HepG2 (cell line): ENCODE measurements around the gene THY1. TPM values are rescaled to one million over a fixed set of nuclear protein-coding genes. Genes with fewer than 3 reads are reported as not detected.

Source experiments
- ATF4 ChIP-seq, 2 experiments: fragments of 450-650 bp in 1 of 2; sonication (generic) in 1 of 2; formaldehyde crosslinking; IDR thresholded peaks; 2 replicates each; pipeline versions ENCODE4 v1.5.0 to v1.8.0; 2020 to 2022; ENCODE audit warnings: mild to moderate bottlenecking in 1 of 2, missing genetic modification reagents in 1 of 2
- ATRX ChIP-seq: sonication (generic); formaldehyde crosslinking; IDR thresholded peaks from 2 replicates; pipeline ENCODE4 v1.4.0; 2020; ENCODE audit warnings: missing genetic modification reagents, borderline replicate concordance
- BCL6 ChIP-seq: IDR thresholded peaks from 2 replicates; pipeline ENCODE4 v1.6.1; 2016; ENCODE audit warnings: missing genetic modification reagents, missing compliant biosample characterization
- CEBPG ChIP-seq: IDR thresholded peaks from 2 replicates; pipeline ENCODE4 v1.6.1; 2016
- FOXO1 ChIP-seq: sonication (generic); formaldehyde crosslinking; IDR thresholded peaks from 2 replicates; pipeline ENCODE4 v1.4.0; 2020; ENCODE audit warnings: missing genetic modification reagents
- KLF16 ChIP-seq, 2 experiments: sonication (generic) in 1 of 2; formaldehyde crosslinking in 1 of 2; IDR thresholded peaks; 2 replicates each; pipeline versions ENCODE4 v1.6.1 to v1.8.0; 2016 to 2023; ENCODE audit warnings: missing genetic modification reagents in 2 of 2, missing compliant biosample characterization in 1 of 2
- KLF9 ChIP-seq: IDR thresholded peaks from 2 replicates; pipeline ENCODE4 v1.6.1; 2016; ENCODE audit warnings: low read depth
- KMT2B ChIP-seq: IDR thresholded peaks from 2 replicates; pipeline ENCODE4 v1.6.1; 2016; ENCODE audit warnings: missing genetic modification reagents, missing compliant biosample characterization
- MIER3 ChIP-seq: IDR thresholded peaks from 2 replicates; pipeline ENCODE4 v1.6.1; 2016; ENCODE audit warnings: missing compliant biosample characterization, borderline replicate concordance
- MXI1 ChIP-seq: IDR thresholded peaks from 3 replicates; pipeline ENCODE4 v1.6.1; 2012; ENCODE audit warnings: low read depth, low read length, inconsistent platforms, borderline replicate concordance
- NFYB ChIP-seq: sonication (generic); formaldehyde crosslinking; IDR thresholded peaks from 2 replicates; pipeline ENCODE4 v1.4.0; 2020; ENCODE audit warnings: missing genetic modification reagents
- SP4 ChIP-seq: sonication (generic); formaldehyde crosslinking; IDR thresholded peaks from 2 replicates; pipeline ENCODE4 v1.8.1; 2023; ENCODE audit warnings: mild to moderate bottlenecking, missing genetic modification reagents
- TBL1XR1 ChIP-seq: fragments of 150-350 bp; IDR thresholded peaks from 2 replicates; pipeline ENCODE4 v1.6.1; 2014; ENCODE audit warnings: borderline replicate concordance, low read length; ENCODE audit not compliant: partially characterized antibody
- ZKSCAN8 ChIP-seq: IDR thresholded peaks from 2 replicates; pipeline ENCODE4 v1.6.1; 2016; ENCODE audit warnings: borderline replicate concordance, missing genetic modification reagents, missing compliant biosample characterization
- ZNF264 ChIP-seq: sonication (generic); formaldehyde crosslinking; IDR thresholded peaks from 2 replicates; pipeline ENCODE4 v1.4.0; 2020; ENCODE audit warnings: missing genetic modification reagents
- ZNF619 ChIP-seq: sonication (generic); formaldehyde crosslinking; IDR thresholded peaks from 2 replicates; pipeline ENCODE4 v1.4.0; 2020; ENCODE audit warnings: mild to moderate bottlenecking, missing genetic modification reagents
- polyA plus RNA-seq, 8 experiments: library from polyadenylated mRNA; depleted of rRNA in 3 of 8; stranded (reverse) in 7 of 8; unstranded in 1 of 8; fragments of >200 nt; fragmentation: Illumina TruSeq in 4 of 8; extraction: Trizol in 4 of 8; gene quantifications; 2 replicates each; pipeline versions ENCODE4 v1.2.1 to v1.2.3, GENCODE V29; 2011 to 2016; ENCODE audit warnings: low read depth in 4 of 8, missing spikeins in 1 of 8, mixed read lengths in 1 of 8; ENCODE audit not compliant: insufficient read depth in 1 of 8
- total RNA-seq, 5 experiments: library from RNA; depleted of rRNA; stranded (reverse); fragments of >200 nt; fragmentation: Illumina TruSeq; extraction: Trizol; gene quantifications; 2 replicates each; pipeline ENCODE4 v1.2.3, GENCODE V29; 2016; ENCODE audit warnings: low read depth in 1 of 5
- TF ChIP-seq, protein P1 (sequence below): sonication (generic); formaldehyde crosslinking; IDR thresholded peaks from 2 replicates; pipeline ENCODE4 v1.5.1; 2020; ENCODE audit warnings: mild to moderate bottlenecking, missing genetic modification reagents, borderline replicate concordance
- TF ChIP-seq, protein P2 (sequence below): sonication (generic); formaldehyde crosslinking; IDR thresholded peaks from 2 replicates; pipeline ENCODE4 v1.8.1; 2022; ENCODE audit warnings: low read depth, mild to moderate bottlenecking, missing genetic modification reagents
- TF ChIP-seq, protein P3 (sequence below): sonication (generic); formaldehyde crosslinking; IDR thresholded peaks from 2 replicates; pipeline ENCODE4 v1.4.0; 2020; ENCODE audit warnings: missing genetic modification reagents
- TF ChIP-seq, protein P4 (sequence below): sonication (generic); formaldehyde crosslinking; IDR thresholded peaks from 2 replicates; pipeline ENCODE4 v1.9.0; 2022; ENCODE audit warnings: missing genetic modification reagents, mild to moderate bottlenecking, borderline replicate concordance

The THY1 gene
- total and polyA plus RNA-seq, 2 of the 13 experiments (the other 11 are each of a cell fraction or from before 2014, with no cell fraction given): not detected

- TF ChIP-seq SP4 (CRISPR knock-in tag): peak; percentile 75
- peak; percentile 63 for TF ChIP-seq FOXO1
- peak; percentile 61 for TF ChIP-seq BCL6 (CRISPR knock-in tag)
- TF ChIP-seq, protein P1, sequence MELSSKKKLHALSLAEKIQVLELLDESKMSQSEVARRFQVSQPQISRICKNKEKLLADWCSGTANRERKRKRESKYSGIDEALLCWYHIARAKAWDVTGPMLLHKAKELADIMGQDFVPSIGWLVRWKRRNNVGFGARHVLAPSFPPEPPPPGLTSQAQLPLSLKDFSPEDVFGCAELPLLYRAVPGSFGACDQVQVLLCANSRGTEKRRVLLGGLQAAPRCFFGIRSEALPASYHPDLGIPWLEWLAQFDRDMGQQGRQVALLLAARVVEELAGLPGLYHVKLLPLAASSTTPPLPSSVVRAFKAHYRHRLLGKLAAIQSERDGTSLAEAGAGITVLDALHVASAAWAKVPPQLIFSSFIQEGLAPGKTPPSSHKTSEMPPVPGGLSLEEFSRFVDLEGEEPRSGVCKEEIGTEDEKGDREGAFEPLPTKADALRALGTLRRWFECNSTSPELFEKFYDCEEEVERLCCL (CRISPR knock-in tag): 0 out of 2 replicates have a peak, but pooled peaks have one; percentile 4
- TF ChIP-seq KLF16 (CRISPR knock-in tag; IDR thresholded peaks at IDR 0.05): peak in 1 of 2 experiments; percentile 91; a peak in 2 of 4 replicates
- peak; percentile 12; the same call in 1 of the 2 replicates for TF ChIP-seq ZNF264 (CRISPR knock-in tag)
- TF ChIP-seq ATRX: no peak
- TF ChIP-seq ZKSCAN8 (CRISPR knock-in tag): peak; percentile 56; the same call in 1 of the 2 replicates
- TF ChIP-seq, protein P2, sequence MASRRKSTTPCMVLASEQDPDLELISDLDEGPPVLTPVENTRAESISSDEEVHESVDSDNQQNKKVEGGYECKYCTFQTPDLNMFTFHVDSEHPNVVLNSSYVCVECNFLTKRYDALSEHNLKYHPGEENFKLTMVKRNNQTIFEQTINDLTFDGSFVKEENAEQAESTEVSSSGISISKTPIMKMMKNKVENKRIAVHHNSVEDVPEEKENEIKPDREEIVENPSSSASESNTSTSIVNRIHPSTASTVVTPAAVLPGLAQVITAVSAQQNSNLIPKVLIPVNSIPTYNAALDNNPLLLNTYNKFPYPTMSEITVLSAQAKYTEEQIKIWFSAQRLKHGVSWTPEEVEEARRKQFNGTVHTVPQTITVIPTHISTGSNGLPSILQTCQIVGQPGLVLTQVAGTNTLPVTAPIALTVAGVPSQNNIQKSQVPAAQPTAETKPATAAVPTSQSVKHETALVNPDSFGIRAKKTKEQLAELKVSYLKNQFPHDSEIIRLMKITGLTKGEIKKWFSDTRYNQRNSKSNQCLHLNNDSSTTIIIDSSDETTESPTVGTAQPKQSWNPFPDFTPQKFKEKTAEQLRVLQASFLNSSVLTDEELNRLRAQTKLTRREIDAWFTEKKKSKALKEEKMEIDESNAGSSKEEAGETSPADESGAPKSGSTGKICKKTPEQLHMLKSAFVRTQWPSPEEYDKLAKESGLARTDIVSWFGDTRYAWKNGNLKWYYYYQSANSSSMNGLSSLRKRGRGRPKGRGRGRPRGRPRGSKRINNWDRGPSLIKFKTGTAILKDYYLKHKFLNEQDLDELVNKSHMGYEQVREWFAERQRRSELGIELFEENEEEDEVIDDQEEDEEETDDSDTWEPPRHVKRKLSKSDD: peak; percentile 63; the same call in 1 of the 2 replicates
- peak; percentile 41 for TF ChIP-seq CEBPG (CRISPR knock-in tag)
- TF ChIP-seq KMT2B (CRISPR knock-in tag): peak; percentile 67; the same call in 1 of the 2 replicates
- TF ChIP-seq, protein P3, sequence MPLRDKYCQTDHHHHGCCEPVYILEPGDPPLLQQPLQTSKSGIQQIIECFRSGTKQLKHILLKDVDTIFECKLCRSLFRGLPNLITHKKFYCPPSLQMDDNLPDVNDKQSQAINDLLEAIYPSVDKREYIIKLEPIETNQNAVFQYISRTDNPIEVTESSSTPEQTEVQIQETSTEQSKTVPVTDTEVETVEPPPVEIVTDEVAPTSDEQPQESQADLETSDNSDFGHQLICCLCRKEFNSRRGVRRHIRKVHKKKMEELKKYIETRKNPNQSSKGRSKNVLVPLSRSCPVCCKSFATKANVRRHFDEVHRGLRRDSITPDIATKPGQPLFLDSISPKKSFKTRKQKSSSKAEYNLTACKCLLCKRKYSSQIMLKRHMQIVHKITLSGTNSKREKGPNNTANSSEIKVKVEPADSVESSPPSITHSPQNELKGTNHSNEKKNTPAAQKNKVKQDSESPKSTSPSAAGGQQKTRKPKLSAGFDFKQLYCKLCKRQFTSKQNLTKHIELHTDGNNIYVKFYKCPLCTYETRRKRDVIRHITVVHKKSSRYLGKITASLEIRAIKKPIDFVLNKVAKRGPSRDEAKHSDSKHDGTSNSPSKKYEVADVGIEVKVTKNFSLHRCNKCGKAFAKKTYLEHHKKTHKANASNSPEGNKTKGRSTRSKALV (CRISPR knock-in tag): peak; percentile 69
- TF ChIP-seq MIER3 (CRISPR knock-in tag): peak; percentile 63; the same call in 1 of the 2 replicates
- TF ChIP-seq MXI1: peak; percentile 100
- TF ChIP-seq ZNF619 (CRISPR knock-in tag): 0 out of 2 replicates have a peak, but pooled peaks have one; percentile 28
- TF ChIP-seq, protein P4, sequence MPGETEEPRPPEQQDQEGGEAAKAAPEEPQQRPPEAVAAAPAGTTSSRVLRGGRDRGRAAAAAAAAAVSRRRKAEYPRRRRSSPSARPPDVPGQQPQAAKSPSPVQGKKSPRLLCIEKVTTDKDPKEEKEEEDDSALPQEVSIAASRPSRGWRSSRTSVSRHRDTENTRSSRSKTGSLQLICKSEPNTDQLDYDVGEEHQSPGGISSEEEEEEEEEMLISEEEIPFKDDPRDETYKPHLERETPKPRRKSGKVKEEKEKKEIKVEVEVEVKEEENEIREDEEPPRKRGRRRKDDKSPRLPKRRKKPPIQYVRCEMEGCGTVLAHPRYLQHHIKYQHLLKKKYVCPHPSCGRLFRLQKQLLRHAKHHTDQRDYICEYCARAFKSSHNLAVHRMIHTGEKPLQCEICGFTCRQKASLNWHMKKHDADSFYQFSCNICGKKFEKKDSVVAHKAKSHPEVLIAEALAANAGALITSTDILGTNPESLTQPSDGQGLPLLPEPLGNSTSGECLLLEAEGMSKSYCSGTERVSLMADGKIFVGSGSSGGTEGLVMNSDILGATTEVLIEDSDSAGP (CRISPR knock-in tag): peak; percentile 92; the same call in 1 of the 2 replicates
- peak; percentile 90; the same call in 1 of the 2 replicates for TF ChIP-seq KLF9 (CRISPR knock-in tag)
- peak in 1 of 2 experiments; percentile 75; a peak in 1 of 4 replicates for TF ChIP-seq ATF4 (CRISPR knock-in tag; IDR thresholded peaks at IDR 0.05)
- TF ChIP-seq NFYB (CRISPR knock-in tag): peak; percentile 81
- peak; percentile 45 for TF ChIP-seq TBL1XR1
These were observed 41.6 kb downstream of the THY1 start, which contains the start of gene USP2 (continued) for GRCh38 chr11:119381181-119381988.
